HEK293T (cell line): Measurements from ENCODE around the gene SLK.

Experiments used
- ARNT ChIP-seq: fragments of 450-650 bp; IDR thresholded peaks from 2 replicates; pipeline ENCODE4 v1.6.1; 2017; ENCODE audit warnings: mild to moderate bottlenecking
- BHLHE40 ChIP-seq: fragments of 450-650 bp; IDR thresholded peaks from 2 replicates; pipeline ENCODE4 v1.6.1; 2016; ENCODE audit warnings: mild to moderate bottlenecking, moderate library complexity, borderline replicate concordance
- ELF4 ChIP-seq: fragments of 450-650 bp; IDR thresholded peaks from 2 replicates; pipeline ENCODE4 v1.6.1; 2017; ENCODE audit warnings: antibody characterized with exemption
- FOXA1 ChIP-seq: fragments of 450-650 bp; IDR thresholded peaks from 2 replicates; pipeline ENCODE4 v1.6.1; 2016; ENCODE audit warnings: mild to moderate bottlenecking
- FOXK2 ChIP-seq: fragments of 450-650 bp; IDR thresholded peaks from 2 replicates; pipeline ENCODE4 v1.6.1; 2016; ENCODE audit warnings: mild to moderate bottlenecking
- FOXM1 ChIP-seq: fragments of 450-650 bp; IDR thresholded peaks from 2 replicates; pipeline ENCODE4 v1.6.1; 2017; ENCODE audit warnings: mild to moderate bottlenecking, borderline replicate concordance
- HDGF ChIP-seq: fragments of 450-650 bp; IDR thresholded peaks from 2 replicates; pipeline ENCODE4 v1.6.1; 2017; ENCODE audit warnings: antibody characterized with exemption, borderline replicate concordance
- L3MBTL2 ChIP-seq: fragments of 450-650 bp; conservative IDR thresholded peaks from 2 replicates; pipeline ENCODE4 v1.6.1; 2016; ENCODE audit warnings: mild to moderate bottlenecking
- NFRKB ChIP-seq: fragments of 450-650 bp; IDR thresholded peaks from 2 replicates; pipeline ENCODE4 v1.6.1; 2016; ENCODE audit warnings: mild to moderate bottlenecking, moderate library complexity
- SP1 ChIP-seq: fragments of 450-650 bp; IDR thresholded peaks from 2 replicates; pipeline ENCODE4 v1.6.1; 2017
- SUZ12 ChIP-seq: fragments of 450-650 bp; IDR thresholded peaks from 2 replicates; pipeline ENCODE4 v1.6.1; 2016; ENCODE audit warnings: mild to moderate bottlenecking
- TARDBP ChIP-seq: fragments of 450-650 bp; IDR thresholded peaks from 2 replicates; pipeline ENCODE4 v1.6.1; 2016
- TF ChIP-seq, protein P1 (sequence below): fragments of 450-650 bp; IDR thresholded peaks from 2 replicates; pipeline ENCODE4 v1.6.1; 2016

DNA sequence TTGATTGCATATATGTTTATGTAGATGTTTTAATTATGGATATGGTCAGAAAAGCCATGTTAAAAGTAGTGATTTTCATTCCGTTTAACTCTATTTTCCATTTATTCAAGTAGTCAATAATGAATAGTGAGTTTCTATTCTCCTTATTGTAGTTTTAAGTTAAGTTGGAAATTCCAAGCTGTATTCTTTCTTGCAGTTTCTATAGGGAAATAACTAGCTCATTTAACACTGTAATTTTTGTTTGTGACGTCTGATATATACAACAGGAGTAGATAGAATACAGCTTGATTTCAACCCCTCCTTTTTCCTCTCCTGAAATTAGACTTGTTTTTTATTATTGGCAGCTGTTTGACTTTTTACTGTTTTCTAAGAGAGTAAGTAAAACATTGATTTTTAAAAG lies 47.2 kb downstream of the SLK start:
- TF ChIP-seq FOXK2, result no peak
- TF ChIP-seq, protein P1, sequence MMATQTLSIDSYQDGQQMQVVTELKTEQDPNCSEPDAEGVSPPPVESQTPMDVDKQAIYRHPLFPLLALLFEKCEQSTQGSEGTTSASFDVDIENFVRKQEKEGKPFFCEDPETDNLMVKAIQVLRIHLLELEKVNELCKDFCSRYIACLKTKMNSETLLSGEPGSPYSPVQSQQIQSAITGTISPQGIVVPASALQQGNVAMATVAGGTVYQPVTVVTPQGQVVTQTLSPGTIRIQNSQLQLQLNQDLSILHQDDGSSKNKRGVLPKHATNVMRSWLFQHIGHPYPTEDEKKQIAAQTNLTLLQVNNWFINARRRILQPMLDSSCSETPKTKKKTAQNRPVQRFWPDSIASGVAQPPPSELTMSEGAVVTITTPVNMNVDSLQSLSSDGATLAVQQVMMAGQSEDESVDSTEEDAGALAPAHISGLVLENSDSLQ, result no peak
- TF ChIP-seq NFRKB, result no peak
- TF ChIP-seq TARDBP, result no peak
- no peak for TF ChIP-seq BHLHE40
- TF ChIP-seq ARNT, result no peak
- TF ChIP-seq FOXM1, result no peak
- TF ChIP-seq ELF4, result no peak
- no peak for TF ChIP-seq SP1
- no peak for TF ChIP-seq HDGF
- TF ChIP-seq SUZ12, result no peak
- TF ChIP-seq FOXA1, result no peak
- TF ChIP-seq L3MBTL2, result no peak
